Epidermal melanocyte (primary cell): ENCODE measurements around the gene CARD16.
"Not testable (repeated sequence)": the region's sequence is repeated elsewhere in the genome, so short reads cannot be mapped to it uniquely, and the experiment has no call there.

ENCODE experiments used
- DNase-seq: peaks from one replicate; pipeline ENCODE4 v3.0.0; 2011; ENCODE audit warnings: low spot score; ENCODE audit not compliant: insufficient read length

The CARD16 gene

DNA sequence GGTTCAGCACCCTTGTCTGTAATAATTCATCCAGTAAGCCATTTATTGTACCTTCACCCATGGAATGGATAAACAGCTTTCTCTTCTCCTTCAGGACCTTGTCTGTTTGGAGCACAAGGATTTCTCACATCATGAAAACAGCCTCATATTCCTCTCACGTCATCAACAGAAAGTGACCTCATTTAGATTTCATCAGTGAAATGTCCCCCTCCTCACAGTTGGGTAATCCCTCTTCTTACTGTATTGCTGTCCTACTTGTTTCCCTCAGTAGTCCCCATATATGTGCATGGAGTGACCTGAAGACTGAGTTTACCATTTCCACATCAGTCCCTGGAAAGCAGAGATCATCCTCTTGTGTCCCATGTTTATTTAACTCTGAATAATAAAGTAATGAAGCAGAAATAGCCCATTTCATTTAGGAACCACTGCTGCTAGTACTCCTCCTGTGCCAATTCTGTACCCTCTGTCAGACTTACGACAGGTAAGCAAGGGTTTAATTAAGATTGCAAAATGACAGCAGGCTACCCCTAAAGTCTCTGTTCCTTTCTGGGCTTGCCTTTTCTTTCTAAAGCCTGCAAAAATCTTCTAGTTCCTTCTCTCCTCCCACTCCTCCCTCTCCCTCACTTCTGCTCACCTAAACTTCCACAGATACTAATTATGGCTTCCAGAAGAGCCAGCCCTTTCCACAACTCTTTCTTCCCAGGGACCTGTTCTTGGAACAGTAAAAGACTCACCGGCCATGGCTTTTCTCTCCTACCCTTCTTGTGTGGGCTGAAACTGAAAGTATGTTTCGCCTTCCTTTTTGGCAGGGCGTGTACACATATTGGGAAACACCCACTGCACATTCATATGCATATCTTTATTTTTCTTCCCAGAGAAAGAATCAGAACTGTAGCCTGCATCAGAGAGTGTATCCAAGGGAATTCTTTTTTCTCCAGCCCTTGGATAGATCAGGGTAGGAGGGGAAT, at the start of gene CARD16:
Gene CARD16 (minus strand): TSS at position 779 of the 968 bp plus-strand sequence. CDS start 38 bp downstream, at position 741.
- DNase-seq: not testable (repeated sequence)

DNA sequence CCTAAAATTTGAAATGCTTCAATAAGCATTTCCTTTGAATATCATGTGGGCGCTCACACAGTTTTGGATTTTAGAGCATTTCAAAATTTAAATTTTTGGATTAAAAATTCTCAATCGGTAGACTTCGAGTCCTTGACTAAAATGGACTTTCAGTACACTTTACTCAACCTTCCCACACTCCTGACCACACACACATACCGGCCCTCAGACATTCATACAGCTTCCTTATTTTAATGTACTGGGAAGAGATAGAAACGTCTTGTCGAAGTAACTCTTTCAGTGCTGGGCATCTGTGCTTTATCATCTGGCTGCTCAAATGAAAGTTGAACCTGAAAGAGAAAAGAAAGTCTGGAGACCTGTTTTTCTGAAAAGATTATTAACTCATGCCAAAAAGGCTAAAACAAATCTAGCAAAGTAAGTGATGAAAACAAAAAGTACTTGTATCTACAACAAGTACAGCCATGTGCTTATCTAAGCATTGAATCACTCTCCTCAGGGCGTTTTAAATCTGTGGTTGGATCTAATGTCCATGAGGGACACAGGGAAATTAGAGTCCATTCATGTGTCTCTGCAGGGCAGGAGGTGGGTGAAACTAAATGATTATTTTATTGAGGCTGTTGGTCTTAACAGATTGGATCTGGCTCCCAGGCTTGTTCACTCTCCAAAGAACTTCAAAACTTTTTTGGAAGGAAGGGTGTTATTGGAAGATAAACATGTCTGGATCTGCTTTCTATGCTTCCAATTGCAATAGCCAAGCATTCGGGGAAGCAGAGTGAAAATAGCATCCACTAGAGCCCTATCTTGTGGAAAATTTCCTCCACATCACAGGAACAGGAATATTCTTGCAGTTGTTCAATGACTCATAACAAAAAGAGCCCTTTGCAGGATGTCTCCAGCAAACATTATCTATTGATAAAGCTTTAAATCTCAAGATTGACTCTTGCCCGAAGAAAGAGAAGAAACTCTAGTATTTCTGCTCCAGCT, 47.4 kb upstream of the CARD16 start:
- DNase-seq: peak; percentile 17

GRCh38 chr11:105081412-105082150, 36.4 kb upstream of the CARD16 start:
- no peak for DNase-seq

GRCh38 chr11:105080171-105080906, 35.2 kb upstream of the CARD16 start:
- not testable (repeated sequence) for DNase-seq

DNA sequence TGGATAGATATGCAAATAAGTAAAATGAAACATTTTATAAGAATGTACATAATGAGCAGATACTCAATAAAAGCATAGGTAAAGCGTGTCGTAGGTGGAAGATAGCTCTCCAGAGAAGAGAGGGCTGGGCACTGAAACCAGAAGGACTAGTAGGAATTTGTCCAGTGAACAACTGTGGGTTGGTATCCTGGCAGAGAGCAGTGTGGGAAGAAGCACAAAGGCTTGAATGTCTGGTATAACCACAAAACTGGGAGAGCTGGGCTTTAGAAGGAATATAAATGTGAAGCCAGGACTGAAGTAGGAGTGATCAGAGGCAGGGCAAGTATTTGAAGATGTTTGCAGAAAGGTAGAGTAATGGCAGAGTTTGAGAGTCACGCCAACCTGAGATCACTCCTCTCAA, 33.1 kb upstream of the CARD16 start:
- DNase-seq: no peak

- DNase-seq: not testable (repeated sequence)
These were observed 32.1 kb upstream of the CARD16 start for GRCh38 chr11:105077141-105077790.

DNA sequence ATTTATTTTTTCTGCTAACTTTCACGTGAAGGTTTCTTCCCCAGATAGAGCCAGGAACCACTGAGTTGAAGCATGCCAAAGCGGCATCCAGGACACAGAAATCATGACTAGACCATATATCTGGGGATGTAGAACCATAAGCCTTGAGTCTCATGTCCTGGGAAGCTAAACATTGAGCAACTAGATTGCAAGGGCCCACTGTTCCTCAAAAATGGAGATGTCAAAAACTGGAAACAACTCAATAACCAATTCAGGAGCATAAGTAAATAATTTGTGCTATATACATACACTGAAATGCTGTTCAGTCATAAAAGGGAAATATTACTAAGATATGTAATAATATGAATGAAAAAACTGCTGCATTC, 29.0 kb upstream of the CARD16 start:
- no peak for DNase-seq

DNA sequence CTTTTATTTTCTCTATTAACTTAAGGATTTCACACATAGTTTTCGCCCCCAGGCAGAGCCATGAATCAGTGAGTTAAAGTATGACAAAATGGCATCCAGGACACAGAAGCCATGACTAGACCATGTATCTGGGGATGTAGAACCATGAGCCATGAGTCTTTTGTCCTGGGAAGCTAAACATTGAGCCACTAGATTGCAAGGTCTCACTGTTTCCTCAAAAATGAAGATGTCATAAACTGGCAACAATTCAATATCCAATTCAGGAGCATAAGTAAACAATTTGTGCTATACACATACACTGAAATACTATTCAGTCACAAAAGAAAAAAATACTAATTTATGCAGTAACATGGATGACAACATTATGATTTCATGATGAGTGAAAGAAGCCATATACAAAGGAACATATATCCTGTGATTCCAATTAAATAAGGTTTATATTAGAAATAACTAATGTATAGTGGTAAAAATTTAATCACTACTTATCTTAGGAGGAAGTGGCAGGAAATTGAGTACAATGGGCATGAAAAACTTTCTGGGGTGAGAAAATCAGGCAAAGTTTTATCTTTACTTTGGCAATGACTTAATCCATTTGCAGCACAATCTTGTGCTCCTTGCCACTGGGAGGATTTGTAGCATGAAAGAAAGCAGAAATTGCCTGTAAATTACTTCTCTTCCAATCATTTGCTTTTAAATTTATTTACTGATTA, 28.5 kb upstream of the CARD16 start:
- no peak for DNase-seq

DNA sequence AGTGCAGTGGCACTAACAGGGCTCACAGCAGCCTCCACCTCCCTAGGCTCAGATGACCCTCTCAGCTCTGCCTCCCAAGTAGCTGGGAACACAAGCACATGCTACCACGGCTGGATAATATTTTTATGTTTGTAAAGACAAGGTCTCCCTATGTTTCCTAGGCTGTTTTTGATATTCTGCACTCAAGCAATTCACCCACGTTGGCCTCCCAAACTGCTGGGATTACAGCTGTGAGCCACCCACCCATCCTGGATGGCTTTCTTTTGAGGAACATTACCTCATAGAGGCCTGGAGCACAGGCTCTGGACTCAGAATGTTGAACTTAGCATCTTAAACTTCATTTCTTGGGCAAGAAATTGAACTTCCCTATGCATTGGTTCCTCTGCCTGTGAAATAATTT, 26.9 kb upstream of the CARD16 start:
- DNase-seq: not testable (repeated sequence)

DNA sequence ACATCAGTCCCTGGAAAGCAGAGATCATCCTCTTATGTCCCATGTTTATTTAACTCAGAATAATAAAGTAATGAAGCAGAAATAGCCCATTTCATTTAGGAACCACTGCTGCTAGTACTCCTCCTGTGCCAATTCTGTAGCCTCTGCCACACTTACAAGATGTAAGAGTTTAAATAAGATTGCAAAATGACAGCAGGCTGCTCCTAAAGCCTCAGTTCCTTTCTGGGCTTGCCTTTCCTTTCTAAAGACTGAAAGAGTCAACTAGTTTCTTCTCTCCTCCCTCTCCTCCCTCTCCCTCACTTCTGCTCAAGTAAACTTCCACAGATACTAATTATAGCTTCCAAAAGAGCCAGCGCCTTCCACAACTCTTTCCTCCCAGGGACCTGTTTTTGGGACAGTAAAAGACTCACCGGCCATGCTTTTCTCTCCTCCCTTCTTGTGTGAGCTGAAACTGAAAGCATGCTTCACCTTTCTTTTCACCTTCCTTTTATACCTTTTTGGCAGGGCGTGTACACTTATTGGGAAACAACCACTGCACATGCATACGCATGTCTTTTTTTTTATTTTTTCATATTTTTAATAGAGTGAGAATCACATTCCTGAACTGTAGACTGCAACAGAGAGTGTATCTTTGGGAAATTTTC, 26.1 kb upstream of the CARD16 start:
- DNase-seq: no peak

DNA sequence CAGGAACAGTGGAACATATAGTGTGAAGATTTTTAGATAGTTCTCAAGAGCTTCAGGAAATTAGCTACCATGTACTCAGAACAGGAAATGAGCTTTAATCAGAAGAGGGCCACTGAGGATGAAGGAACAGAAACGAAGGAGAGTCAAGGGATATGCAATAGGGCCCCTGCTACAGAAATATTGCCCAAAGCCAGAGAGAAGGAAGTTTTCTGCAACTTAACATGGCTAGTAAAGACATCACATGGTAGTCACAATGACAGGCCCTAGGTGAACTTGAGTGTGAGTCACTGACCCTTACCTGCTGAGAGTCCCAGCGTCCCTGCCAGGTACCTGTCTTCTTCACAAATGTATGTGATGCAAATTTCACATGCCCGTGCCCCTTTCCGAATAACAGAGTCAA, 25.2 kb upstream of the CARD16 start:
- no peak for DNase-seq

GRCh38 chr11:105069749-105070148, 24.6 kb upstream of the CARD16 start:
- not testable (repeated sequence) for DNase-seq

- DNase-seq: not testable (repeated sequence)
These were observed 18.3 kb upstream of the CARD16 start for GRCh38 chr11:105063245-105063941.

DNA sequence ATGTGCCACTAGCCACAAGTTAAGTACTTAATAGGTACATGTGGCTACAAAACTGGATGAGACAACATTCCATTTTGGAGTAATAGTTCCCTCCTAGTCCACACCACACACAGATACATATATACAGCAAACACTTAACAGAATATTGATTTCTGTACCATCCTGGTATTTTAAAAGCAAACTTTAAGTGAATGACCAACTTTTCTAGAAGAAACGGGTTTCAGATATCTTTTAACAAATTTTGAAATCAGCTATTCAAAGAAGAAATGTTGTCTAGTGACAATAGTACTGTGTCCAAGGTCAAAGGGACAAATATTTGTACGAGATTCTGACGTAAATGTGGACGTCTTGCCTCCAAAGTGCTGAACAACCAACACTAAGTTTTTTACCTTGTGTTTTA, 12.3 kb upstream of the CARD16 start:
- no peak for DNase-seq

- DNase-seq: no peak
These were observed 11.3 kb upstream of the CARD16 start for GRCh38 chr11:105056446-105056845.

DNA sequence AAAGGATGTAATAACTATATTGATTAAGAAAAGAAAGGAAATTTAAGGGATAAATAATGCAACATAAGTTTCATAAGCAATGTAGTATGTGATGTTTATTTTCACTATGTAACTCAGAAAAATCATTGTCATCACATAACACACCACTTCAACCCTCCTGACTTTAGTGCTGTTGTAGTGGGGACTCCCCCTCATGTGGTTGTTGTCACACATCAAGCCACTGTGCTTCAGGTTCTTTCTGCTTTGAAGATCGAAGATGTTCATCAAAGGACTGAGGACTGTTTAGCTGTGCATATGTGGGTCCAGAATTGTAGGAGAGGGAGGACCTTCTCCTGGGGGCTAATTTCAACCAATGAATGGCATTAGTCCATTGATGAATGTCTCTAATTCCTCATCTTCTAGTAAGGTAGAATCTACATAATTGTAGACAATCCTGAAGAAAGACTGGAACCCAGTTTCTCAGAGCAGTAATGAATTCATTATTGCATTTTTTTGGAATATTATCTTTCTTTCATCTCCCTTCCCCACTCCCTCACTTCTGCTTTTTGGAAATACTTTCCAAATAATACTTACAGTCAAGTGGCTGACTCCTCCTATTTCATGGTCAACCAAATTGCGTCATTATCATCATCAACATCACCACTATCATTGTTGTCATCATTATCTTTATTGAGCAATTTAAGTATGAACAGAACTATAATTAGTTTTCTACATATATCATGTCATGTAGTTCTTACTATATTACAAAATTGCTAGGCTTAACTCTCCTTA, 9.8 kb upstream of the CARD16 start:
- DNase-seq: no peak

- no peak for DNase-seq
These were observed 7.4 kb upstream of the CARD16 start for GRCh38 chr11:105052487-105052886.
